ENCODE data around the gene ZNF846.

DNA sequence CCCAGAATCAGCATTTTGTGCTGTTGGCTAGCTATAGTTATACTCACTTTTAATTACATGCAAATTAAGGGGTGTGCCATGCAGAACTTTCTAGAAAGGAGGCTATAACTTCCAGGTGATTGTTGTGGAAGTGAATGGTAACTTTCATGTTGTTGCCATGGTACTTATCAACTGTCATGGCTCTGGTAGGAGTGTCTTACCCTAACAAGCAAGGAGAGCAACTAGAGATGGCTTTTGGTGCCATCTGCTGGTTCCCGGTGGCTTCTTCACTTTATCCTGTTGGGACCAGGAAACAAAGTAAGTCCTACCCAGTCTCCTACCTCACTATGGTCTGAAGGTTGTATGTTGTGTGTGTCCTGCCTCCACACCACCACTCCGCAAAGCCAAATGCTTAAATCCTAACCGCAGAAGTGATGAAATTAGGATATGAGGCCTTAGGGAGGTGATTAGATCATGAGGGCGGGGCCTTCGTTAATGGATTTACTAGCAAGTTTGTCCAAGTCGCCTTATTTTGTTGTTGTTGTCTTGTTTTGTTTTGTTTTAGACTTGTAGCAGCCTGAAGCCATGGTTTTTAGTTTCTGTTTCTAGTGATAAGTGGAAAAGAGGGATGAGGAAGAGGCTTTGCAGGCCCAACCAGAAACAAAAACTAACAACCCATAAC is 27.7 kb upstream of the ZNF846 start:
- TF ChIP-seq, protein P1, sequence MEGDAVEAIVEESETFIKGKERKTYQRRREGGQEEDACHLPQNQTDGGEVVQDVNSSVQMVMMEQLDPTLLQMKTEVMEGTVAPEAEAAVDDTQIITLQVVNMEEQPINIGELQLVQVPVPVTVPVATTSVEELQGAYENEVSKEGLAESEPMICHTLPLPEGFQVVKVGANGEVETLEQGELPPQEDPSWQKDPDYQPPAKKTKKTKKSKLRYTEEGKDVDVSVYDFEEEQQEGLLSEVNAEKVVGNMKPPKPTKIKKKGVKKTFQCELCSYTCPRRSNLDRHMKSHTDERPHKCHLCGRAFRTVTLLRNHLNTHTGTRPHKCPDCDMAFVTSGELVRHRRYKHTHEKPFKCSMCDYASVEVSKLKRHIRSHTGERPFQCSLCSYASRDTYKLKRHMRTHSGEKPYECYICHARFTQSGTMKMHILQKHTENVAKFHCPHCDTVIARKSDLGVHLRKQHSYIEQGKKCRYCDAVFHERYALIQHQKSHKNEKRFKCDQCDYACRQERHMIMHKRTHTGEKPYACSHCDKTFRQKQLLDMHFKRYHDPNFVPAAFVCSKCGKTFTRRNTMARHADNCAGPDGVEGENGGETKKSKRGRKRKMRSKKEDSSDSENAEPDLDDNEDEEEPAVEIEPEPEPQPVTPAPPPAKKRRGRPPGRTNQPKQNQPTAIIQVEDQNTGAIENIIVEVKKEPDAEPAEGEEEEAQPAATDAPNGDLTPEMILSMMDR (IDR thresholded peaks at IDR 0.05; ENCODE audit: insufficient read depth, low read length, poor library complexity, severe bottlenecking): peak; percentile 54
- no peak for TF ChIP-seq EZH2phosphoT487 (conservative IDR thresholded peaks at IDR 0.05; ENCODE audit: low read length)

All from SU-DHL-6 (cell line).